Measurements from ENCODE around the gene LARGE2. TPM values are rescaled to one million over a fixed set of nuclear protein-coding genes. Genes with fewer than 3 reads are reported as not detected.

The LARGE2 gene
- polyA plus RNA-seq, 3 donors from 2014 or later = 0.96 TPM; not detected in 2

GRCh38 chr11:45949992-45950407 is 27.5 kb downstream of the LARGE2 start:
- no peaks in the 10 kb centered on the region for H3K4me1 Mint-ChIP-seq
- no peak for DNase-seq
- no peak overlapping the region for H3K27ac Mint-ChIP-seq
- H3K36me3 Mint-ChIP-seq = peaks cover 16 to 57% (median 29%) of the 10 kb centered on the region in 3 donors
- H3K27me3 Mint-ChIP-seq (ENCODE audit: low read depth in 3 of 3) = peaks cover 0 to 5% (median 2%) of the 10 kb centered on the region in 3 donors
- no peaks in the 10 kb centered on the region for H3K9me3 Mint-ChIP-seq
- H3K4me3 Mint-ChIP-seq = no peak overlapping the region

- H3K9me3 Mint-ChIP-seq = no peaks in the 10 kb centered on the region
- H3K4me1 Mint-ChIP-seq = peaks cover 1 to 11% of the 10 kb centered on the region in 2 donors
- H3K27me3 Mint-ChIP-seq (ENCODE audit: low read depth in 3 of 3) = no peaks in the 10 kb centered on the region
- DNase-seq = no peak
- H3K27ac Mint-ChIP-seq = peak overlapping the region in 1 of 6 donors; percentile 17
- H3K36me3 Mint-ChIP-seq = peaks cover 12 to 15% (median 15%) of the 10 kb centered on the region in 3 donors
- H3K4me3 Mint-ChIP-seq = no peak overlapping the region
These were observed 37.4 kb downstream of the LARGE2 start for GRCh38 chr11:45959851-45960250.

GRCh38 chr11:45960387-45961095 is 38.1 kb downstream of the LARGE2 start:
- peaks cover 1 to 11% of the 10 kb centered on the region in 2 donors for H3K4me1 Mint-ChIP-seq
- H3K9me3 Mint-ChIP-seq = no peaks in the 10 kb centered on the region

GRCh38 chr11:45961751-45962240 is 39.3 kb downstream of the LARGE2 start:
- no peaks in the 10 kb centered on the region for H3K9me3 Mint-ChIP-seq
- no peaks in the 10 kb centered on the region for H3K27me3 Mint-ChIP-seq (ENCODE audit: low read depth in 3 of 3)
- H3K4me1 Mint-ChIP-seq = peaks cover 2 to 8% of the 10 kb centered on the region in 2 donors
- H3K27ac Mint-ChIP-seq = no peak overlapping the region
- DNase-seq = no peak
- H3K4me3 Mint-ChIP-seq = no peak overlapping the region
- peaks cover 4 to 15% (median 7%) of the 10 kb centered on the region in 3 donors for H3K36me3 Mint-ChIP-seq

More at GRCh38 chr11:45960387-45961095, 38.1 kb downstream of the LARGE2 start:
- H3K36me3 Mint-ChIP-seq = peaks cover 5 to 15% (median 11%) of the 10 kb centered on the region in 3 donors
- no peaks in the 10 kb centered on the region for H3K27me3 Mint-ChIP-seq (ENCODE audit: low read depth in 3 of 3)
- H3K4me3 Mint-ChIP-seq = no peak overlapping the region
- peak overlapping the region in 2 of 6 donors; percentile 6 to 17 for H3K27ac Mint-ChIP-seq
- no peak for DNase-seq

GRCh38 chr11:45964911-45965389 is 42.5 kb downstream of the LARGE2 start:
- peaks cover 11 to 13% (median 12%) of the 10 kb centered on the region in 3 donors for H3K36me3 Mint-ChIP-seq
- no peaks in the 10 kb centered on the region for H3K9me3 Mint-ChIP-seq

GRCh38 chr11:45967506-45967905 is 45.0 kb downstream of the LARGE2 start:
- Mint-ChIP-seq H3K27me3 (ENCODE audit: low read depth in 3 of 3) (peaks cover 0 to 3% (median 0%) of the 10 kb centered on the region in 3 donors), H3K27ac (no peak overlapping the region), H3K4me3 (no peak overlapping the region), H3K36me3 (peaks cover 4 to 19% (median 15%) of the 10 kb centered on the region in 3 donors), H3K4me1 (peaks cover 0 to 3% of the 10 kb centered on the region in 2 donors), H3K9me3 (no peaks in the 10 kb centered on the region)
- no peak for DNase-seq

More at GRCh38 chr11:45964911-45965389, 42.5 kb downstream of the LARGE2 start:
- H3K27ac Mint-ChIP-seq = no peak overlapping the region
- DNase-seq = peak; percentile 47 to 60 (median 53)
- peaks cover 0 to 3% of the 10 kb centered on the region in 2 donors for H3K4me1 Mint-ChIP-seq
- H3K4me3 Mint-ChIP-seq = no peak overlapping the region
- peaks cover 0 to 3% (median 0%) of the 10 kb centered on the region in 3 donors for H3K27me3 Mint-ChIP-seq (ENCODE audit: low read depth in 3 of 3)

GRCh38 chr11:45968901-45969300 is 46.4 kb downstream of the LARGE2 start:
- no peak overlapping the region for H3K4me3 Mint-ChIP-seq

GRCh38 chr11:45973601-45974000 is 51.1 kb downstream of the LARGE2 start:
- no peaks in the 10 kb centered on the region for H3K4me1 Mint-ChIP-seq
- H3K27ac Mint-ChIP-seq = no peak overlapping the region
- H3K9me3 Mint-ChIP-seq = no peaks in the 10 kb centered on the region
- H3K27me3 Mint-ChIP-seq (ENCODE audit: low read depth in 3 of 3) = no peaks in the 10 kb centered on the region
- no peak for DNase-seq
- H3K36me3 Mint-ChIP-seq = peaks cover 11 to 26% (median 20%) of the 10 kb centered on the region in 3 donors
- H3K4me3 Mint-ChIP-seq = no peak overlapping the region

More at GRCh38 chr11:45968901-45969300, 46.4 kb downstream of the LARGE2 start:
- Mint-ChIP-seq H3K36me3 (peaks cover 4 to 19% (median 15%) of the 10 kb centered on the region in 3 donors), H3K9me3 (no peaks in the 10 kb centered on the region), H3K27ac (peak overlapping the region in 2 of 6 donors; percentile 38 to 63), H3K27me3 (ENCODE audit: low read depth in 3 of 3) (peaks cover 0 to 3% (median 0%) of the 10 kb centered on the region in 3 donors), H3K4me1 (peaks cover 0 to 3% of the 10 kb centered on the region in 2 donors)
- no peak for DNase-seq

GRCh38 chr11:45974806-45975205 is 52.4 kb downstream of the LARGE2 start:
- no peaks in the 10 kb centered on the region for H3K9me3 Mint-ChIP-seq
- DNase-seq = no peak
- H3K27ac Mint-ChIP-seq = no peak overlapping the region
- H3K4me1 Mint-ChIP-seq = no peaks in the 10 kb centered on the region
- H3K36me3 Mint-ChIP-seq = peaks cover 10 to 32% (median 15%) of the 10 kb centered on the region in 3 donors
- H3K27me3 Mint-ChIP-seq (ENCODE audit: low read depth in 3 of 3) = no peaks in the 10 kb centered on the region
- no peak overlapping the region for H3K4me3 Mint-ChIP-seq

Other genes with a start within 250 kb of the LARGE2 start
- gene SLC35C1, start 117.5 kb upstream of the LARGE2 start, polyA plus RNA-seq = 10 to 100 TPM in 1 of 3 donors, 1 to 10 TPM in 2; 6.4 to 11.9 (median 7.6) TPM
- 10 to 100 TPM; 16.5 to 32.7 (median 20.8) TPM for gene CRY2, start 75.2 kb upstream of the LARGE2 start, polyA plus RNA-seq
- gene MAPK8IP1, start 37.0 kb upstream of the LARGE2 start, polyA plus RNA-seq = under 1 TPM in 2 of 3 donors, not detected in 1; 0.08 to 0.09 TPM
- gene FREY1, start 15.4 kb upstream of the LARGE2 start, polyA plus RNA-seq = not detected
- 10 to 100 TPM; 51.0 to 69.9 (median 51.2) TPM for gene PEX16, start 4.8 kb upstream of the LARGE2 start, polyA plus RNA-seq
- gene PHF21A, start 198.8 kb downstream of the LARGE2 start, polyA plus RNA-seq = 10 to 100 TPM in 1 of 3 donors, 1 to 10 TPM in 2; 4.4 to 21.3 (median 5.8) TPM